ENCODE results near the gene PVRIG. TPM values are rescaled to one million over a fixed set of nuclear protein-coding genes. Genes with fewer than 3 reads are reported as not detected.

Gene PVRIG
- total and polyA plus RNA-seq, 2 of the 8 experiments (the other 6 are each of a cell fraction or from before 2014, with no cell fraction given): 0.15 TPM; not detected in 1

- peaks cover 0 to 5% of the 10 kb centered on the region in 2 experiments; a peak in 1 of 4 replicates for H3K9me3 ChIP-seq (ENCODE audit: insufficient read depth in 2 of 2, low read depth in 1 of 2, low read length in 1 of 2)
- H3K18ac ChIP-seq (ENCODE audit: extremely low read depth, low read length): no peak overlapping the region; the same call in 1 of the 2 replicates
- no peak overlapping the region for H4K91ac ChIP-seq (replicated peaks; ENCODE audit: insufficient read length, low read length)
- no peak overlapping the region for H2BK120ac ChIP-seq (replicated peaks; ENCODE audit: low read depth, low read length)
- no peak overlapping the region; a peak in 1 of 7 replicates for H3K9ac ChIP-seq (replicated peaks in 1 of 4; ENCODE audit: extremely low read depth in 1 of 4, low read depth in 3 of 4, low read length in 3 of 4)
- peaks cover 13% of the 10 kb centered on the region for H3K23me2 ChIP-seq (ENCODE audit: low read depth, low read length)
- no peak overlapping the region for H2BK15ac ChIP-seq (ENCODE audit: low read length)
- H3K4me3 ChIP-seq (ENCODE audit: extremely low read depth in 1 of 4, insufficient read depth in 2 of 4, low read depth in 3 of 4, low read length in 4 of 4): no peak overlapping the region
- peak overlapping the region in 1 of 2 experiments; percentile 84; a peak in 1 of 4 replicates for H3K4me2 ChIP-seq (ENCODE audit: insufficient read depth in 1 of 2, low read depth in 2 of 2, low read length in 2 of 2)
- H3K14ac ChIP-seq (ENCODE audit: insufficient read length): no peak overlapping the region
- H2BK5ac ChIP-seq (ENCODE audit: low read depth, low read length): no peak overlapping the region
- H2BK20ac ChIP-seq (ENCODE audit: low read length): no peak overlapping the region
- FAIRE-seq (no peak), DNase-seq (ENCODE audit: low read depth in 1 of 2, low spot score in 2 of 2) (no peak)
- H3K4me1 ChIP-seq (replicated peaks in 1 of 4; ENCODE audit: control insufficient read depth in 3 of 4, insufficient read depth in 4 of 4, low read length in 3 of 4): peaks cover 2 to 16% (median 11%) of the 10 kb centered on the region in 4 experiments
- WGBS, 2 experiments (ENCODE audit: extremely low coverage in 1 of 2, insufficient coverage in 1 of 2, insufficient read length in 1 of 2, insufficient replicate concordance in 2 of 2, low coverage in 1 of 2, low lambda C conversion rate in 2 of 2, missing lambda C conversion rate in 1 of 2): 94% methylated on average over 13 of the region's 14 CpGs; no CpG with 5 or more reads in 1 of the 2 experiments
- H3K56ac ChIP-seq (replicated peaks; ENCODE audit: insufficient read length, low read depth, low read length): no peak overlapping the region
- POLR2A ChIA-PET (ENCODE audit: partially characterized antibody): interaction anchor here (0.6 to 4.9 kb wide), 7 partner anchors 9 to 74 kb away, joined by 3 to 39 read pairs (median 3); partner anchors contain the start of genes AP4M1, GAL3ST4, LAMTOR4 and MCM7
- no peak overlapping the region for H2AK5ac ChIP-seq (ENCODE audit: low read depth, low read length)
- peaks cover 0 to 7% of the 10 kb centered on the region in 2 experiments; a peak in 2 of 4 replicates for H3K79me2 ChIP-seq (ENCODE audit: control insufficient read depth in 1 of 2, insufficient read depth in 2 of 2, low read length in 2 of 2)
- no peak overlapping the region for H2BK12ac ChIP-seq (ENCODE audit: low read depth, low read length)
- no peak overlapping the region for H3K4ac ChIP-seq (replicated peaks; ENCODE audit: insufficient read length, low read depth, low read length)
- peak overlapping the region; percentile 58; the same call in 1 of the 2 replicates for H4K8ac ChIP-seq (ENCODE audit: extremely low read depth, insufficient read depth, low read length)
- H2AFZ ChIP-seq (ENCODE audit: low read length): no peak overlapping the region
- no peaks in the 10 kb centered on the region; the same call in 1 of the 2 replicates for H3K79me1 ChIP-seq (ENCODE audit: low read depth, low read length)
- CTCF ChIA-PET (ENCODE audit: partially characterized antibody): interaction anchor here (0.6 to 1.8 kb wide), 5 partner anchors 10 to 45 kb away, joined by 3 to 5 read pairs (median 4); no protein-coding TSS in a partner anchor
- H4K5ac ChIP-seq (ENCODE audit: insufficient read length, low read depth, low read length): no peak overlapping the region
- H4K20me1 ChIP-seq (replicated peaks in 1 of 2; ENCODE audit: control insufficient read depth in 1 of 2, insufficient read depth in 2 of 2, low read length in 2 of 2): peaks cover 0 to 18% of the 10 kb centered on the region in 2 experiments
- H3K27me3 ChIP-seq (replicated peaks in 1 of 4; ENCODE audit: control insufficient read depth in 3 of 4, extremely low read depth in 1 of 4, insufficient read depth in 3 of 4, low read length in 3 of 4): peaks cover 0 to 13% (median 9%) of the 10 kb centered on the region in 4 experiments; a peak in 6 of 7 replicates
- no peak overlapping the region for H3K27ac ChIP-seq (ENCODE audit: low read depth, low read length)
- no peak overlapping the region for H3K23ac ChIP-seq (ENCODE audit: insufficient read length)
- peaks cover 0 to 8% (median 1%) of the 10 kb centered on the region in 4 experiments; a peak in 3 of 8 replicates for H3K36me3 ChIP-seq (ENCODE audit: control insufficient read depth in 2 of 4, insufficient read depth in 4 of 4, low read length in 3 of 4)
- no peak for TF ChIP-seq CREB1 (IDR thresholded peaks at IDR 0.05)
- TF ChIP-seq CBX5 (IDR thresholded peaks at IDR 0.05; ENCODE audit: low read depth, low read length): no peak
- no peak for TF ChIP-seq NRF1 (IDR thresholded peaks at IDR 0.05; ENCODE audit: low read depth, low read length)
- TF ChIP-seq CBX8 (IDR thresholded peaks at IDR 0.05; ENCODE audit: borderline replicate concordance, low read depth, low read length): no peak
- no peak for TF ChIP-seq TAF1 (IDR thresholded peaks at IDR 0.05; ENCODE audit: low read depth, low read length)
- TF ChIP-seq ATF2 (IDR thresholded peaks at IDR 0.05; ENCODE audit: low read length): no peak
- TF ChIP-seq POU5F1 (IDR thresholded peaks at IDR 0.05; ENCODE audit: low read depth, low read length): no peak
- no peak for TF ChIP-seq MAX (IDR thresholded peaks at IDR 0.05)
- no peak for TF ChIP-seq RAD21 (IDR thresholded peaks at IDR 0.05 in 1 of 2, conservative IDR thresholded peaks at IDR 0.05 in 1 of 2; ENCODE audit: low read depth in 2 of 2, low read length in 2 of 2)
- no peak for TF ChIP-seq SAP30 (IDR thresholded peaks at IDR 0.05; ENCODE audit: insufficient read depth, insufficient replicate concordance, low read length)
Measured at GRCh38 chr7:100175296-100175935, 44.3 kb upstream of the PVRIG start.
